GM19372 (cell line): ENCODE data around the gene TNS1.

Experiments
- ATAC-seq: cut with Tn5 transposase; IDR thresholded peaks from one replicate; pipeline ENCODE4 v1.9.1; 2021; ENCODE audit warnings: mild to moderate bottlenecking, low read depth, moderate library complexity; ENCODE audit not compliant: unreplicated experiment

The TNS1 gene

DNA sequence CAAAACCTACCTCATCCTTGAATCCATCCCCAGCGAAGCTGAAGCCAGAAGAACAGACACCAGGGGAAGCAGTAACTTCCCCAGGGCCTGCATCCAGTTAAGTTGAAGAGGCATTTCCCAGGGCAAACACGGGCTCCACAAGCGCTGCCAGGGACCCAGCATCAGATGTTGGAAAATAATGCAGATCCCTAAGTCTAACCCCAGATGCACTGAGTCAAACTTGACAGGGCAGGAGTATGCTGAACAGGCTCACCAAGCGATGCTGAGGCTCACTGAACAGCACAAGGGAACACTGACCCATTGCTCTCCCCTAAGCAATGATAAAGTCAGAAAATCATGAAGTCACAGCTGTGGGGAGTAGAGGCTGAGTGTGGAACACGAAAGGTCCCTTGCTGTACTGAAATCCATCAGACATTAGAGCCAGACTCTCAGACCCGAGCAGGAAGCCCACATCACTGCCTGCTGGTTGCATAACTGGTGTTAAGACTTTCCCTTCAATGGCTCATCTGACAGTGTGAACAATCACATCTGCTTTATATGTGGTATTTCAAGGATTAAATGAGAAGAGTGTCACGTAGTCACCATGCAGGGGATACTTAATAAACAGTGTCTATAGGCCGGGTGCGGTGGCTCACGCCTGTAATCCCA, 36.2 kb downstream of the TNS1 start:
- ATAC-seq: no peak

DNA sequence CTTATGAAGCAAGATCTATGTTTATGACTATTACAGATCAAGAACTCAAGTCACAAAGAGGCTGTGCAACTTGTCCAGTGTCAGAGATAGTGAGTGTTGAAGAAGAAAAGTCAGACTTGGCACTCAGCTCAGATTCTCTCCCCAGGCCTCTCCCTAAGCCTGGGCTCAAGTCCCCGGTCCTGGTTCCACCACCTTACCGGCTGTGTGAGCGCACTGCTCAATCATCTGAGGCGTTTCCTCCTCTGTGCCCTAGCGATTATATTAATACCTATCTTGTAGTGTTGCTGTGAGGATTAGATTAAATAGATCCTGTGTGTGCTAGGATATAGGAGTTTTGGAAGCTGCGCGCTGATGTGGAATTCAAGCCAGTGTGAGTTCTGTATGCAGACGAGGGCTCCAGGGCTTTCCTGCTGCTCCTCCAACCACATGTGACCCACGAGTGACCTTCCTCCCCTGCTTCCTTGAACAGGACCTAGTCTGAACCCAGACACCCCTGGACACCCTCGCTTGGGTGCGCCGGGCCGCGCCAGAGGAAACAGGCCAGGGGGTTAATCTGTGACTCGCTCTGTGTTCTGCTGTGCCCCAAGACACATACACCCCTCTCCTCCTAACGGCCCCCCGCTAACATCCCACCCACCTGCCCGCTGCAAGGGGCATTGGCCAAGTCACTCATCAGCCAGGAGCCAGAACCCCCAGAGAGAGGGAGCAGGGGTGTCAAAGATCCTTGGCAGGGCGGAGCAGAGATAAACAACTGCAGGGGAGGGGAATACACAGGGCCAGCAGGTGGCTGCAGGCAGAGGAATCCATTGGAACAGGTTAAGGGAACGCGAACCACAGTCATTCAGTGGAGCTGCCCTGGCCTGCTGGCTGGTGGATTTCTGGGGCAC, 38.3 kb downstream of the TNS1 start:
- no peak for ATAC-seq

DNA sequence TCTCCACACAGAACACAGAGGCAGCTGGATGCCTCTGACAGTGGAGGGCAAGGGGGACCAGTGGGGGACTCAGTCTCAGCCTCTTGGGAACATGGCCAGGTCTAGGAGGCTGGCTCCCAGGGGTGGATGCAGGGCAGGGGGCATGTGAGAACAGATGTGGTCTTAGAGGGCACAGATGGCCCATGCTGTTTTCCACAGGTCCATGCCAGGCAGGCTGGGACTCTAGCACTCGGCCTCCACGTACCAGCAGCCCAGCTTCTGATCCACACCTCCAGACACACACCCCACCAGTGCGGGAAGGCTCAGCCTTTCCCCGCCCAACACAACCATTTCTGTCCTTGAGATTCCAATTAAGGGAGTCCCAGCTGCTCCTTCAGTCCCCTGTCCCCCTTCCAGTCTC, 42.4 kb downstream of the TNS1 start:
- ATAC-seq: no peak

DNA sequence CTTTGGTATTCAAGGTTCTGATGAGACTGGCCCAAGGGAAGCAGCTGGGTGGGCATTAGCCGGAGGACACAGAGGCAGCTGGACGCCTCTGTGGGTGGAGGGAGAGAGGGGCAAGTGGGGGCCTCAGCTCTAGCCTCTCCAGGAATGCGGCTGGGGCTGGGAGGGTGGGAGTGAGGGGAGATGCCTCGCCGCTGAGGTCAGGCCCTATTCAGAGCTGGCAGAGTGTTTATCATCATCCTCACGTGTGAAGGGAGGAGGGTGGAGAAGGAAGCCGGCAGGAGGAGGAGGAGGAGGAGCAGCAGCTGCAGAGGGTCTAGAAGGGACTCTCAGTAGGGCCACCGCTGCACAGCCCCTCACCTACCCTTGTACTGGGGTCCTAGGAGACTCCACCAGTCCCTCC, 43.1 kb downstream of the TNS1 start:
- no peak for ATAC-seq

DNA sequence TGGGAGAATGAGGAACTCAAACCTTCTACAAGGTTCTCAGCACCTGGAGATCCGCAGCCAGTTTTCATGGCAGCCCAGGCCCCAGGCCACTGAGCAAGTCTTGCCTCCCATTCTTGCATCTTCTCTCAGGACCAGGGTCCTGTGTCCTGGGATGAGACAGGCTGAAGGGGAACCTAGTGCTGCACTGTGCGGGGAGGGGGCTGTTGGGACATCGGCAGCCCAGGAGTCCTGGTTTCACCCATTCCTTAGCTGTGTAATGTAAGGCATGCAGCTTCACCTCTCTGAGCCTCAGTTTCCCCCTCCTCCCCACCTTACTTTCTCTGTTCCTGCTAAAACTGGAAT, 43.9 kb downstream of the TNS1 start:
- ATAC-seq: no peak

DNA sequence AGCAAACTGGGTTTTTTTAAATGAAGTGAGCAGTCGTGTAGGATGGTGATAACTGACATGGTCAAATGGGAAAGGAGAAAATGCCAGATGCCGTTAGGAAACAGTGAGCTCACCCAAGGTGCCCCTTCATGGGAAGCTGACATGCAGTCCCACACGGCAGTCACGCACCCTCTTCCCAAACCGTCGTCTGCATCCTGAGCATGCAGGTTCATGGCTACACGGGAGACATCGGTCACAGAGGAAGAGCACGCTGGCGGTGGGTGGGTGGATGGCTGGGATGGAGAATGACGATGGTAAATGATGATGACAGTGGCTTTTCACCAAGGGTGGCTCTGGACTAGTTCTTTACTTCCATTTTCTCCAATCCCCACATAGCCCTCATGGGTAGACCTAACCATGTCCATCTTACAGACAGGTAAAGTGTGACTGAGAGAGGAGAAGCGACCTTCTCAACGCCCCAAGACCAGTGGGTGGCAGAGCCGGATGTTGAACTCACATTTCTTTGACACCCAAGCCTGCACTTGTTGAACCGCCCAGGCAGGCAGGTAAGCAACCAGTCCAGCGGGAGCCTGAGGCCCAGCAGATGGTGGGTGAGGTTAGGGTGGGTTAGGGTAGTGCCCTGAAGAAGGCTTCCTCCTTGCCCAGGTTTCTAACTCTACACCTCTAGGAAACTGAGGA, 44.5 kb downstream of the TNS1 start:
- no peak for ATAC-seq

DNA sequence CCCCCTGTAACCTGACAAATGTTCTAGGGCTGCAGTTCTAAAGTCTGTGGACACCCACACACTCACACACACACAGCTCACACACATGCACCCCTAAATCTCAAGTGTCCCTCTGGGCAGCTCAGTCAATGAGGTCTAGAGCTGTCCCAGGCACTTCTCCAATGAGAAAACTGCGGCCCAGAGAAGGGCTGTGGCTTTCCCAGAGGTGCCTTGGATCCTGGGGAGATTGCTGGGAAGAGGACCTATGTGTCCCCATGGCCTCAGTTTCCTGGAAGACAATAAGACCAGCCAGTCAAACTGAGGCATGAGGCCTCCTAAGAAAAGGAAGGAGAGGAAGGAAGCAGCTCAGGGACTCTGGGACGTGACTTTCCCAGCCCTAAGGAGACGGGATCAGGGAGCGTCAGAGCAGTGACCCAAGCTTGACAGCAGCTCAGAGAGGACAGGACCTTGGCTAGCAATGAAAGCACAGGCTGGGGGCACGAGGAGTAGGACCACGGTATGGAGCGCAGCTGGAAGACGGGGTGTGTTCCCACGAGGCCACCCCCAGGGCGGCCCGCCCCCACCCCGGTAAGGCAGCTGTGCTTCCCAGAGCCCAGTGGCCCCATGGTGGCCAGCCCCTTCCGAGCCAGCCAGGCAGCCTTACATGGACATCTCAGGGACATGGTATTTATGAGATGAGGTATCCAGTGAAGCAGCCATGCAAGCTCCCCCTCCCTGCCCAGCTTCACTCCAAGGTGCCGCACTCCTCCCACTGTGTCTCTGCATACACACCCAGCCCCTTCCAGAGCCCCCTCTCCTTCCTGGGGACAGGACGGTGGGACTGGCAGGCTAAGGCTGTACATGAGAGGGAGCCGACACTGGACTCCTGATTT, 46.0 kb downstream of the TNS1 start:
- ATAC-seq: no peak

DNA sequence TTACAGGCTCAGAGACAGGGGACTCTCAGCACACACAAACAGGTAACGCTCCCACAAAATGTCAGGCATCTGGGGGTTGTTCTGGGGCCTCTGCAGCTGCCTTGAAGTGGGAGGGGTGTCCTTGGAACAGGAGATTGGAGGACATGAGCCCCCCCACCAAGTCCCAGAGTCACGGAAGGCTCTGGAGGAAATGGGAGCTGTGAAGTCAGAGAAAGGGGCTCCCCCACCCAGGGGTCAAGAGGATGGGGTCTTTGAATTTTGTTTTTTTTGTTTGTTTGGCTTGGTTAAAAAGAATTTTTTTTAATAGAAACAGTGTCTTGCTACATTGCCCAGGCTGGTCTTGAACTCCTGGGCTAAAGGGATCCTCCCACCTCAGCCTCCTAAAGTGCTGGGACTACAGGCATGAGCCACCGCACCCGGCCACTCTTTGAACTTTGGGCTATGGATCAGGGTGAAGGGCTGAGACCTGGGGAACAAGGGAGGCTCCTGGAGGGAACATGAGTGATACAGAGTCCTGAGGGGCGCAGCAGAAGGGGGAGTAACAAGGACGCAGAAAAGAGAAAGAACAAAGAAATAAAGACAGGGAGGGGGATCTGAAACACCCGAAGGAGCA, 46.8 kb downstream of the TNS1 start:
- ATAC-seq: no peak

DNA sequence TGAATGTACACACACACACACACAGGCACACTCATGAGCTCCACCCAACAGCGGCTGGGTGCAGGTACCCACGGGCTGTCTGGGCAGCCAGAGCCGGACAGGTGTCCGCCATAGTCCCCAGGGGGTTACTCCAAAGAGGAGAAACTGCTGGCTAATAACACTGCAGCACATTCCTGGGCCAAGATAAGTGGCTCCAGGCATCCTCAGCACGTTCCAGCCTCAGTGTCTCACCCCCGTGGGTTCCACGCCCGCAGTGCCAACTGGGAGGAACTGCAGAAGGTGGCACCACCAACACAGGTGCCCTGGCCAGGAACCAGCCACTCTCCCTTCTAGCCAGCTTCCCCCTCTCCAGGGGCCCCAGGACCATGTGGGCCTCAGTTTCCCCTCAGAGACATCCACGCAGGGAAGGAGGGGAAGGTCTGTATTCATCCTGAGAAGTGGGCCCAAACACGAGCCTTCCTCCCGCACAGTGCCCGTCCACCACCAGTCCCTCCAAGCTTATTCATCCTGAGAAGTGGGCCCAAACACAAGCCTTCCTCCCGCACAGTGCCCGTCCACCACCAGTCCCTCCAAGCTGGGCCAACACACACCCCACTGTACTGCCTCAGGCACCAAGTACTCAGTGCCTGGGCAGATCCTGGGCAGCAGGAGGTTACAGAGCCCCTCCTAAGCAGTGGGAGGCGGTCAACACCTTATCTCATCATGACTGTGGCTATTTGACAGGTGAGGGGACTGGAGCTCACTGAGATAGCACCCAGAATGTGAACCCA, 47.6 kb downstream of the TNS1 start:
- no peak for ATAC-seq

DNA sequence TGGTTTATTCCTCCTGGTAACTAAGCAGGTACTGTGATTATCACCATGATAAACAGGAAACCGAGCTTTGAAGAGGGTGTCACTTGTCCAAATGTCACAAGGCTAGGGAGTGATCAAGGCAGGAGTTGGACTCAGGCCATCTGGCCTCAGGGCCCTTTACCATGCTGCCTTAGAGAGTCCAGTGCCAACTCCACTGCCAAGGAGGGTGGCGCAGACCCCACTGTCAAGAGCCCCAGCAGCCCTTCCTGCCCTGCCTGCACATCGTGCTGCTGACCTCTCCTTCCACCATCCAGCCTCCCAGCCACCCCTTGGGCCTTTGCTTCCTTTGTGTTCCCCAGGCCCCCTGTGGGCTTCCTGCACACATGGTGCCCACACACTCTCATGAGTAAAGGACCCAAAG, 48.3 kb downstream of the TNS1 start:
- no peak for ATAC-seq

DNA sequence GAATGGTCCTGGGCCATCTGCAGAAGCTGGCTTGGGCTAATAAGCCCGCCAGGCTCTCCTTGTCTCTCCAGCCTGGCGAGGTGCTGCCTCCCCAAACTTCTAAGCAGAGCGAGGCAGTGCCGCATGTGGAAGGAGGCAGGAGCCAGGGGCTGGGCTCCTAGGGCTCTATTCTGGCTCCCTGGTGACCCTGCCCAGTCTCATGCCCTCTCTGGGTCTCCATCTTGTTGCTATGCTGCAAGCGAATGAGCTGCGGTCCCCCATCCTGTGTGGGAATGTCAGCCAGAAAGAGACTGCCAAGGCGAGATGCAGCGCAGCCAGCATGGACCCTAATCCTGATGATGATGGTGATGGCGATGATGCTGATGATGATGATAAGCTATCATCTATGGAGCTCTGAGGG, 48.7 kb downstream of the TNS1 start:
- ATAC-seq: no peak

DNA sequence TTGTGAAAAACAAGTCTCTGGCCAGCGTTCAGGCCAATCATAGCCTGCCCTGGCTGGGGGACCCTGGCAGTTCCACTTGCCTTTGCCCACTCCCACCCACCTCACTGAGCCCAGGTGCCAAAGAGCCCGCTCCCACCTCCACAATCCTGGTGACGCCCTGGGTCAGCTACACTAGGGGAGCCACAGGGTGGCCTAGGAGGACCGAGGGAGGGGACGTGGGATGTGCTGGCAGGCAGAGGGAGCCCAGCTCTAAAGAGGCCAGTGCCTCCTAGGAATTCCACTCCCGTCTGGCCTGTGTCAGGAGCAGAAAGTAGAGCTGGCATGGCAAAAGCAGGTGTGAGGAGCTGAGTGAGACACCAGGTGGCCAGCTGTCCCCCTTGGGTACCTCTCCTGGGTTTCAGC, 49.3 kb downstream of the TNS1 start:
- ATAC-seq: no peak

DNA sequence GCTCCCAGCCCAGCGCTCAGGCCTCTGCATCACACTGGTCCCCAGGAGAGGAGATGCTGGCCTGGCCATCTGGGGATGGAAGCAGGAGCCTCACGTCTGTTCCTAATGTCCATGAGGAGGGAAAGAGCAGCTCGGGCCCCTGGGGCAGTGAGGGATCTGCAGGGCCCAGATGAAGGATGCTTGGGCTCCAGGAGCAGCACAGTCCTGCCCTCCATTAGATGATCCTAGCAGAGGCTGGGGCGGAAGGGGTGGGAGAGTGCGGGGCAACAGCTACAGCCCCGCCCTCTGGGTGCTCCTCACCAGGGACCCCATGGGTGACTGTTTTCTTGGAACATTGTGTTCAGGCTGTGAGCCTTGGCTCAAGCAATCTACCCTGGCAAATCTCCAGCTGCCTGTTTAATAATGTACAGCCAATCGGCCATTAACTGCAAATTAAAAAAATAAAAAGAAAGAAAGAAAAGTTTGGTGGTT, 49.7 kb downstream of the TNS1 start:
- ATAC-seq: no peak

DNA sequence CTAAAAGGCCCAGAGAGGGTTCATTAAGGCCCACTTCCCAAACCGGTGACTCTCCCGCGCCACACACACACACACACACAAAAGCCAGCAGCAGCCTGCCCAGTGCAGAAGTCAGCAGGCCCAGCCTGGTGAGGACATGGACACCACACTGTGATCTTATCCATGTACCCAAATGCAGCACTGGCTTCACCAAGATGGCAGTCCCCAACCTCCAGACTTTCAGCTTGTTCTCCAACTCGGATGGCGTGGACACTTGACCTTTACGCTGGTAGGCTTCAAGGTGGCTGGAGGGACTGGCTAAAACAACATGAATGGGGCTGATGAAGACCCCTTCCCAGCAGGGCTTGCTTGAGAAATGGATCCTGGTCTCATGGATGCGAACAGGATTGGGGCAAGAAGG, 50.4 kb downstream of the TNS1 start:
- no peak for ATAC-seq

DNA sequence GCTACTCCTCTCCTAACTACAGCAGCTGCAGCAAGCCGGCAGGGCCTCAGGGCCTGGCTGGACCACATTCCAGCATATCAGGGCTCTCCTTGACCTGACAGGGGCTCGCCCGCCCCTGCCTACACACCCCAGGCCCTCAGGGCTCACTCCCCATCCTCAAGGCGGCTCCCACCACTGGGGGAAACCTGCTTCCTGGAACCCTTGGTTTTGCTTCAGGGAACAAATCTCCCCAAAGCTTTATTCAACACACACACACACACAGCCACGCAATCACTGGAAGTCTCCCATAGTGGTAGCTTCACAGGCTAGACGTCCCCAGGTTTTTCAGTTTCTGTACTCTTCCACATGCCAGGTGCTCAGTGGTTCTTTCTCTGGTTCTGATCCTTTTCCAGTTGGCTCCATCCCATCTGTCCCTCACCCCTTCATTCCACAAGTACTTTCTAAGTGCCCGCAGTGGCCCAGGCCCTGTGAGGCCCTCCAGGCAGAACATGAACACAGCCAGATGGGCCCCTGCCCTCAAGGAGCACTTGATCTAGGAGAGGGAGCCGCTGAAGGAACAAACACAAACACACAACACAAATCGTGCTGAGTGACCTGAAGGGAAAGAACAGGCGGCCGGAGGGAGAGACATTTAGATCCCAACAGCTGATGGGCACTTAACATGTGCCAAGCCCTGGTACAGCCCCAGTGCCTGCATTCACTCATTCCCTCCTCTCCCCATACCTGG, 51.1 kb downstream of the TNS1 start:
- no peak for ATAC-seq

DNA sequence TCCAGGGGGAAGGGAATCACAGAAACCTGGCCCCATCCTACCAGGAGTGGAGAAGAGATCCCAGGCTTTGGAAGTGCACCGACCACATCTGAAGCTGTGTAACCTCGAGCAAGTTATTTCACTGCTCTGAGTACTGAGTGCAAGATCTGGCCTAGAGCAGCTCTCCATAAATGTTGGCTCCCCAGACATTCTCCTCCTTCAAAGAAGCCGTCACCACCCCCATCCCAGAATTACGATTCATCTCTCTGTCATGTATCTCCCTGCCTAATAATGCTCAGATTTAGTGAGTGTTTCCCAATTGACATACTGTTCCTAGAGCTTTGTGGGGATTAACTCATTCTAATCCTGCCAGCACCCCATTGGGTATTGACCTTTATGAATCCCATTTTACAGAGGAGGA, 51.7 kb downstream of the TNS1 start:
- ATAC-seq: no peak

DNA sequence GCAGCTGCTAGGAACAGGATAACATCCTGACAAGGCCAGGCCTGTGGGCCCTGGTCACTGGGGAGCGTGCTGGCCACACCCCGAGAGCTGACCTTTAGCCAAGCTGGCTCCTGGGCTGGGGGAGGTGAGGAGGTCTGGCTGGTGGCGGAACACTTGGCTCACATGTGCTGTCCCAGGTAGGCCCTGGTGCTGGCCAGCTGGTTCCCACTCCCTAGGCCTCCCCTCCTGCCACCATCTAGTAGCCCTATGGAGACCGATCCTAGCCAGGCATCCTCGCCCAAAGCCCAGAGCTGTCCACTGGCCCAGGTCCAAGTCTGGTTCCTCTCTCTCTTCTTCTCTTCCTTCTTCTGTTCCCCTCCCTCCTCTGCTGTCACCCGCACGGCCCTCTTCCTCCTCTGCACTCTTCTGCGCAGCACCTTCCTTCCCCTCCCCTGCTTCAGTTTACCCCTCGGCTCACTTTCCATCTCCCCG, 52.4 kb downstream of the TNS1 start:
- no peak for ATAC-seq

DNA sequence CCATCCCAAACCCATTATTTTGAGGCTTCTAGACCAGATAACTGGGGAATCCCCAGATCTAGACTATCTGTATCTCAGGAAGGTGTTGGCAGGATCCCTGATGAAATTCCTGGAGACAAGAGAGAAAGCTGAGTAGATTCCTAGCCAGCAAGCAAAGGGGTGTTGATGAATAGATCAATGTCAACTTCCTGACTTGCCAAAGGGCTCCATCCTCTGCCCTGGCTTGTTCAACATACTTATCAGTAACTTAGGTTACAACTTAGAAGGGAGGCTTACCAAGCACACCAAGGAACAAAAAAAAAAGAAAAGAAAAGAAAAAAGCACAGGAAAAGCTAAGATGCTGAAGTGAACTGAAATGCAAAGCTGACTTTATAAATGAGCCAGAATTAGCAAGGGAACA, 53.3 kb downstream of the TNS1 start:
- ATAC-seq: no peak

DNA sequence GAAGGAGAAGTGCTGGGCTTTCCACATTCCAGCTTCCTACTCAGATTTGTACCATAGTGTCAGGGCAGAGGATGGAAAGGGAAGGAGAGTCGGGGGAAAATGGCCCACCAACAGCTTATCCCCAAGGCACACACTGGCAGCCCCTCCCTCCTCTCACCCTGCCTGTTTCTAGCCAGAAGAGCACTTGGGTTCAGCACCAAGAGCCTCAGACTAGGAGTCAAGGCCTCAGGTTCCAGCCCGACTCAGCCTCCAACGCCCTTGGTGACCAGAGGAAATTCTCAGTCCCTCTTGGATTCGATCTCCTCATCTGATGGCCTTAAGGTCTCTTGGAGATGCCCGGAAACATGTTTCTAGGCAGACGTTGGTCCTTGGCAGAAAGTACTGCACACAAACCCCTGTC, 53.9 kb downstream of the TNS1 start:
- ATAC-seq: no peak
